T-helper 17 cell (primary cell): ENCODE data around the gene GADD45GIP1. TPM values are rescaled to one million over a fixed set of nuclear protein-coding genes. Genes with fewer than 3 reads are reported as not detected.
"Not testable (repeated sequence)": the region's sequence is repeated elsewhere in the genome, so short reads cannot be mapped to it uniquely, and the experiment has no call there.

Experiments used
- ATAC-seq: fragments of 150-1000 bp; cut with Tn5 transposase; 2 replicates; pipeline ENCODE4 v1.10.0; 2021; ENCODE audit warnings: mild to moderate bottlenecking, moderate library complexity
- DNase-seq, 3 donors: peaks; one replicate each; pipeline versions ENCODE4 v3.0.0 to v3.0.0-alpha.2; 2020 to 2021
- H3K9me3 ChIP-seq: one replicate; pipeline ENCODE4 v1.7.0; 2013; ENCODE audit warnings: low read length, mild to moderate bottlenecking; ENCODE audit not compliant: control insufficient read depth, poor library complexity, severe bottlenecking
- H3K27ac Mint-ChIP-seq: one replicate; pipeline ENCODE4 v1.8.0; 2022; ENCODE audit warnings: mild to moderate bottlenecking, moderate library complexity, mixed read lengths
- H3K27me3 Mint-ChIP-seq: one replicate; pipeline ENCODE4 v1.8.0; 2022; ENCODE audit warnings: mixed read lengths
- H3K36me3 Mint-ChIP-seq: one replicate; pipeline ENCODE4 v1.8.0; 2022; ENCODE audit warnings: low read depth, mixed read lengths
- H3K4me1 Mint-ChIP-seq: one replicate; pipeline ENCODE4 v1.8.0; 2022; ENCODE audit warnings: mild to moderate bottlenecking, mixed read lengths
- H3K4me3 Mint-ChIP-seq: one replicate; pipeline ENCODE4 v1.8.0; 2022; ENCODE audit warnings: mild to moderate bottlenecking, moderate library complexity, mixed read lengths
- total RNA-seq, 4 donors: library from RNA in 2 of 4; stranded (reverse) in 2 of 4; gene quantifications; one replicate each; pipeline ENCODE4 v1.2.3 and lab custom pipeline; 2022 to 2026

The GADD45GIP1 gene
- total RNA-seq, 2 donors from 2014 or later, result 6.9 to 8.3 TPM

DNA sequence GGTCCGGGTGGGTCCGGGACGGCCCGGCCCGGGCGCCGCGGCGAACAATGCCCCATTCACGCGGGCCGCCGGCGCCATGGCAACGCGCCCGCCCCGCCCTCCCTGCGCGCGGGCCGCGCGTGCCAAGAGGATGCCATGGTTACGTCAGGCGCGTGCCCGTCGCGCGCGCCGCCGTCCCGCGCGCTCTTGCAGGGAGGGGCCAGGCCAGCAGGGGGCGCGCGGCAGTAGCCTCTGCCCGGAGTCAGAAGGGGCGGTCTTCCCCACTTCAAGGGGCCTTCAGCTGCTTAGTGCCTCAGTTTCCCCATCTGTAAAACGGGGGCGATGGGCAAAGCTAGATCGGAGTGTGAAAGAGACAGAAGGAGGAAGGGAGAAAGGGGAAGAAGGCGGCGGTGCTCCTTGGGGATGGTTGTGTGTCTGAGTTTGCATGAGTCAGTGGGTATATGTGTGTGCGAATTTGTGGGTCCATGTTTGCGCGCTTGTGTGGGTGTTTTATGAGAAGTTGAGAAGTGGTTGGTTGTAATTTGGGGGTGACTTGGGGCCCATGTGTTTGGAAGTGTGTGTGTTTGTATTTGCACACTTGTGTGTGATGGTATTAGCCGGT is 26.6 kb upstream of the GADD45GIP1 start:
- H3K9me3 ChIP-seq, result no peaks in the 10 kb centered on the region
- peaks cover 9% of the 10 kb centered on the region for H3K27me3 Mint-ChIP-seq
- H3K4me3 Mint-ChIP-seq, result no peak overlapping the region
- no peaks in the 10 kb centered on the region for H3K36me3 Mint-ChIP-seq
- H3K27ac Mint-ChIP-seq, result no peak overlapping the region
- ATAC-seq (peak; percentile 94), DNase-seq (peak; percentile 75 to 87 (median 75))
- peaks cover 10% of the 10 kb centered on the region for H3K4me1 Mint-ChIP-seq

DNA sequence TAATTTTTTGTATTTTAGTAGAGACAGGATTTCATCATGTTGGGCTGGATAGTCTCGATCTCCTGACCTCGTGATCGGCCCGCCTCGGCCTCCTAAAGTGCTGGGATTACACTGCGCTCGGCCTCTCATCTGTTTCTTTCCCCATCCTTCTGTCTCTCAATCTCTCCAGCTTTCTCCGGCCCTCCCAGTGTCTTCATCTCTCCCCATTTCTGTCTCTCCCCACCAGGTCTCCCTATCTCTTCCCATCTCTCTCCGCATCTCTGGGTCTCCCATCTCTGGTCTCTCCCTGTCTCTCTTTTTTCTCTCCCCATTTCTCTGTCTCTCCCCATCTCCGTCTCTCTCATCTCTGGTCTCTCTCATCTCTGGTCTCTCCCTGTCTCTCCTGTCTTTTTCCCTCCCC is 26.1 kb upstream of the GADD45GIP1 start:
- Mint-ChIP-seq H3K27me3 (peaks cover 11% of the 10 kb centered on the region), H3K27ac (no peak overlapping the region), H3K36me3 (no peaks in the 10 kb centered on the region), H3K4me3 (no peak overlapping the region), H3K4me1 (peaks cover 10% of the 10 kb centered on the region)
- no peak for DNase-seq
- no peak for ATAC-seq
- H3K9me3 ChIP-seq, result no peaks in the 10 kb centered on the region

DNA sequence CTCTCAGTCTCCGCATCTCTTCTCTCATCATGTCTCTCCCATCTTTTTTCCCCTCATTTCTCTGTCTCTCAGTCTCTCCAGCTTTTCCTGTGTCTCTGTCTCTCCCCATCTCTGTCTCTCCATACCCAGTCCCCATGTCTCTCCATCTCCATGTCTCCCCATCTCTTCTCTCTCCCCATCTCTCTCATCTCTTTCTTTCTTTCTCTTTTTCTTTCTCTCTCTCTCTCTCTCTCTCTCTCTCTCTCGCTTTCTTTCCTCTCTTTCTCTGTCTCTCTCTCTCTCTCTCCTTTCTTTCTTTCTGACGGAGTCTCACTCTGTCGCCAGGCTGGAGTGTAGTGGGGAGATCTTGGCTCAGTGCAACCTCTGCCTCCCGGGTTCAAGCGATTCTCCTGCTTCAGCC is 25.6 kb upstream of the GADD45GIP1 start:
- H3K4me1 Mint-ChIP-seq, result peaks cover 15% of the 10 kb centered on the region
- no peak overlapping the region for H3K4me3 Mint-ChIP-seq
- H3K36me3 Mint-ChIP-seq, result peaks cover 2% of the 10 kb centered on the region
- peaks cover 15% of the 10 kb centered on the region for H3K27me3 Mint-ChIP-seq
- DNase-seq, result no peak
- H3K9me3 ChIP-seq, result no peaks in the 10 kb centered on the region
- H3K27ac Mint-ChIP-seq, result no peak overlapping the region
- no peak for ATAC-seq

DNA sequence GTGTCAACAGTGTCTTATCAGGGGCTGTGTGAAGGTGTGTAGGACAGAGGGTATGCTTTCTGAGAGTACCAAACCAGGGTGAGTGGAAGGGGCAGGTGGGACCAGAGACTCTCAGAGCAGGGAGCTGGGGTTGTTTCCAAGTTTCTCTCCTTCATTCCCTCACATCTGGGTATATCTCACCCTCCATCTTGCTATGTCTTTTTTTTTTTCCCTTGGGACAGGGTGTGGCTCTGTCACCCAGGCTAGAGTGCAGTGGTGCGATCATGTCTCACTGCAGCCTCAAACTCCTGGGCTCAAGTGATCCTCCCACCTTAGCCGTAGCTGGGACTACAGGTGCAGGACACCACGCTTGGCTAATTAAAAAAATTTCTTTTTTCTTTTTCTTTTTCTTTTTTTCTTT is 23.0 kb upstream of the GADD45GIP1 start:
- H3K9me3 ChIP-seq, result no peaks in the 10 kb centered on the region
- Mint-ChIP-seq H3K36me3 (peaks cover 2% of the 10 kb centered on the region), H3K4me3 (no peak overlapping the region), H3K27me3 (peaks cover 16% of the 10 kb centered on the region), H3K27ac (no peak overlapping the region), H3K4me1 (peaks cover 7% of the 10 kb centered on the region)
- DNase-seq (no peak), ATAC-seq (no peak)

DNA sequence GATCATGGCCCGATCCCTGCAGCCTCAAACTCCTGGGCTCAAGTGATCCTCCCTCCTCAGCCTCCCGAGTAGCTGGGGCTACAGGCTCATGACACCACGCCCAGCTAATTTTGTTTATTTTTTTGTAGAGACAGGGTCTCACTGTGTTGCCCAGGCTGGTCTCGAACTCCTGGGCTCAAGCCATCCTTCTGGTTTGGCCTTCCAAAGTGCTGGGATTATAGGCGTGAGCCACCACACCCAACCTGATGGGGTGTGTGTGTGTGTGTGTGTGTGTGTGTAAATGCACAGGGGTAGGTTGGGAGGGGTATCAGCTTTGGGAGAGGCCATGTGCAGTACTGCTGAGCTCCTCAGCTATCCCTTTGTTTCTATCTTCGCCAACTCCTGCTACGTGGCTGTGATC is 19.1 kb upstream of the GADD45GIP1 start:
- not testable (repeated sequence) for H3K27ac Mint-ChIP-seq, H3K36me3 Mint-ChIP-seq, ATAC-seq, DNase-seq, H3K4me3 Mint-ChIP-seq, H3K9me3 ChIP-seq, H3K4me1 Mint-ChIP-seq
- H3K27me3 Mint-ChIP-seq, result peaks cover 16% of the 10 kb centered on the region

DNA sequence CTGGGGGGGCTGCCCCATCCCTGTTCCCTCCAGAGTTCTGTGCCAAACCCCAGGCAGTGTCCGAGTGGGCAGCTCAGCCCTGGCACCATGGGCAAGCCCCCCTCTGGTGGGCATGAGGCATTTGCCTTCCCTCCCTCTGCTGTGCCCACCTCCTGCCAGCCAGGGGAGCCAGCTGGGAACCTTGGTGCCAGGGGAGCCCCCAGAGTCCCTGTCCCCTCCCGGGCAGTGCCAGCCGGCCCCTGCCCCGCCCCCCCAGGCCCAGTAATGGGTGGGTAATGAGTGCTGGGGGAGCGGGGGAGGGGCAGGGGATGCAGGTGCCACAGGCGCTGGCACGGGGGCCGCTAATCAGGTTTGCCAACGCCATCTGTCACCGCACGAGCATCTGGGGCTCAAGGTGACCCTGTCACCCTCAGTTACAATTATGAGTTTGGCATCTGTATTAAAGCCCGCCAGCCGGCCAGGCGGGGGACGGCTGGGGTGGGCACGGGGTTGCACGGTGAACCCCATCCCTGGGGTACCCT is 18.3 kb upstream of the GADD45GIP1 start:
- no peak for ATAC-seq
- H3K4me3 Mint-ChIP-seq, result no peak overlapping the region
- H3K9me3 ChIP-seq, result no peaks in the 10 kb centered on the region
- DNase-seq, result no peak
- H3K36me3 Mint-ChIP-seq, result peaks cover 2% of the 10 kb centered on the region
- peaks cover 16% of the 10 kb centered on the region for H3K27me3 Mint-ChIP-seq
- H3K27ac Mint-ChIP-seq, result no peak overlapping the region
- peaks cover 6% of the 10 kb centered on the region for H3K4me1 Mint-ChIP-seq

DNA sequence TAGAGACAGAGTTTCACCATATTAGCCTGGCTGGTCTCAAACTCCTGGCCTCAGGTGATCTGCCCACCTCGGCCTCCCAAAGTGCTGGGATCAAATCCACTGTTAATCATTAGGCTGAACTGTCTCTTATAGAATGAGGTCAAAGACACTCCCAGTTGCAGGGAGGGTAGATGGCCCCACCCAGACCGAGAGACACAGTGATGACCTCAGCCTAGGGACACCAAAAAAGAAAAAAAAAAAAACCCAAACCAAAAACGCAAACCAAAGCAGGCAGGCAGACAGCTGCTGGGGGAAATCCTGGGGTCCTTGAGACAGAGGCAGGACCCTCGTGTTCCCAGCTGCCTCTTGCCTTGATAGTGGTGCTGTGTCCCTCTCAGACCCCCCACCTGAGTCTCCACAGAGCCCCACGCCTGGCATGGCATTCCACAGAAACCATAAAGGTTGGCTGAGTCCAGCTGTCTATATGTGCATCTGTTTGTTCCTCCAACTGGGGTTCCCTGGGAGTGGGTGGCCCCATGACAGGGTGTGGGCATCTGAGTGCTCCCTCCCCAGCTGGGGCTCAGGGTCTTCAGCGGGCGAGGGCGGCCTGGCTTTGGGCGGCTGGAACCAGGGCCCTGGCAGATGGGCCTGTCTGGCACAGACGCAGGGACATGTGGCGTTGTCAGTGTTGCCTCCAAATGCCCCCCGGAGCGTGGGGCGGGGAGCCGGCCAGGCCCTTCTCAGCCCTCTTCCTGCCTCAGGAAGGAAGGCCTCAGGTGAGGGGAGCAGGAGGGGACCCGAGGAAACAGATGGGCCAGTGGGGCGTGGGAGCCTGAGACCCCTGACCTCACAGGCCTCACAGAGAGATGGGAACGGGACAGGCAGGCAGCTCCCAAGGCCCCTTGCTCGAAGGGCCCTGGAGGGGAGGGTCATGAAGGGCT is 17.5 kb upstream of the GADD45GIP1 start:
- H3K9me3 ChIP-seq, result no peaks in the 10 kb centered on the region
- Mint-ChIP-seq H3K27me3 (peaks cover 16% of the 10 kb centered on the region), H3K4me3 (no peak overlapping the region), H3K27ac (no peak overlapping the region), H3K4me1 (peaks cover 6% of the 10 kb centered on the region), H3K36me3 (peaks cover 2% of the 10 kb centered on the region)
- ATAC-seq (no peak), DNase-seq (no peak)

DNA sequence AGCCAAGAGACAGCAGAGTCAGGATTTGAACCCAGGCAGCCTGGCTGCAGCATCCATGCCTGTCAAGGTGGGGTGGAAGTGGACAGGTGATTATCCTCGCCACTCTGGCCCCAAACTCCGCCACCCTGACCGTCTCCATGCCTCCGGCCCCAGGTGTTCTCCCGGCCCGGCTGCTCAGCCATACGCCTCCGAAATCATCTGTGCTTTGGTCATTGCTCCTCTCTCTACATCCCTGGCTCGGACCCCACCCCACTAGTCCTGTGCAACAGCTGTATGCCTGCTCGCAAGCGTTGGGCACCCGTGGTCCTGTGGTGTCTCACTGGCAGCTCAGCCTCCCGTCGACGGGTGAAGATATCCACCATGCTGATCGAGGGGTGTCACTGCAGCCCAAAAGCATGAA is 16.2 kb upstream of the GADD45GIP1 start:
- Mint-ChIP-seq H3K27me3 (peaks cover 15% of the 10 kb centered on the region), H3K27ac (no peak overlapping the region), H3K36me3 (peaks cover 2% of the 10 kb centered on the region), H3K4me1 (peaks cover 6% of the 10 kb centered on the region), H3K4me3 (no peak overlapping the region)
- ATAC-seq (no peak), DNase-seq (no peak)
- no peaks in the 10 kb centered on the region for H3K9me3 ChIP-seq

DNA sequence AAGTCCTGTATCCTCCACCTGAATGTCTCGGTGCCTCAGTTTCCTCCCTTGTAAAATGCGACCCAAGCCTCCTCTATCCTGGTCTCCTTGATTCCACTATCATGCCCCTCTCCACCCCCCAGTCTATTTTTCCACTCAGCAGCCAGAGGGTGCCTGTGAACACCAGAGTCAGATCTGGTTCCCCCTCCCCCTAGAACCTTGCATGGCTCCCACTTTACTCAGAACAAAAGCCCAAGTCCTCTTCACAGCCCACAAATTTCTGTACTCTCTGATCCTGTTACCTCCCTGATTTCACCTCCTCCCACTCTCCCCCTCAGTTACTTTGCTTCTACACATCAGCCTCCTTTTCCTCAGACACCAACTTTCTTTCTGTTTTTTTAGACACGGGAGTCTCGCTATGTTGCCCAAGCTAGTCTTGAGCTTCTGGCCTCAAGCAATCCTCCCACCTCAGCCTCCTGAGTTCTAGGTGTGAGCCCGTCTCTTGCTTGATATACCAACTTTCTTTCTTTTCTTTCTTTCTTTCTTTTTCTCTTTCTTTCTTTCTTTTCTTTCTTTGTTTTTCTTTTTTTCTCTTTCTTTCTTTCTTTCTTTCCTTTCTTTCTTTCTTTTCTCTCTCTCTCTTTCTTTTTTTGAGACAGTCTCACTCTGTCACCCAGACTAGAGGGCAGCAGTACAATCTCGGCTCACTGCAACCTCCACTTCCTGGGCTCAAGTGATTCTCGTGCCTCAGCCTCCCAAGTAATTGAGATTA is 13.2 kb upstream of the GADD45GIP1 start:
- H3K4me3 Mint-ChIP-seq, result no peak overlapping the region
- H3K27ac Mint-ChIP-seq, result no peak overlapping the region
- DNase-seq (no peak), ATAC-seq (no peak)
- H3K27me3 Mint-ChIP-seq, result no peaks in the 10 kb centered on the region
- H3K4me1 Mint-ChIP-seq, result no peaks in the 10 kb centered on the region
- H3K36me3 Mint-ChIP-seq, result no peaks in the 10 kb centered on the region
- no peaks in the 10 kb centered on the region for H3K9me3 ChIP-seq

DNA sequence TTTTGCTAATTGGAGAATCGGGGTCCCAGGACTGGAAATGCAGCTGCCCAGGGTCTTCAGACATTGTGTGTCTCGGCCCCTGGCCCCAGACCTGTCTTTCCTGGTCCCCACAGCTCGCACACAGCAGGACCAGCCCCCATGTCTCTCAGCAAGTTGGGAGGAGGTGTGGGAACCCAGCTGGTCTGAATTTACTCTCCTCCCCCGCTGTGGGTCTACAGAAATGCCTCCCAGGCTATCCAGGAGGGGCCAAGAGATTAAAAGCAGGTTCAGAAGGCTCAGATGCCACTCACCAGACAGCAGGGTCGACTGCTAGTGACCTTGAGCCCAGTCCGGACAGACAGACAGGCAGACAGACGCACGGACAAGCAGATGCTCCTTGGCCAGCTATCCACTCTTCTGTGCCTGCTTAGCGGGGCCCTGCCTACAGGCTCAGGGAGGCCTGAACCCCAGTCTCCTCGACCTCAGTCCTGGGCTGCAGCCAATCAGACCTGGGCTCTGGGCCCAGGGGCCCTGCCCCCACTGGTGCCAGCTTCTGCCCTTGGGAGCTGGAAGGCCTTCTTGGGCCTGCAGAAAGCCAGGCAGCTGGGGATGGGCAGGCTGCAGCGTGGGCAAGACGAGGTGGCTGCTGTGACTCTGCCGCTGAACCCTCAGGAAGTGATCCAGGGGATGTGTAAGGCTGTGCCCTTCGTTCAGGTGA is 12.4 kb upstream of the GADD45GIP1 start, which contains the start of gene DAND5:
Gene DAND5 (plus strand): TSS at position 285 of the 697 bp plus-strand sequence. CDS start 85 bp downstream, at position 370.
- Mint-ChIP-seq H3K27me3 (no peaks in the 10 kb centered on the region), H3K36me3 (no peaks in the 10 kb centered on the region), H3K4me1 (peaks cover 4% of the 10 kb centered on the region), H3K27ac (no peak within 1 kb of the TSS), H3K4me3 (no peak within 1 kb of the TSS)
- ATAC-seq (no peak), DNase-seq (no peak)
- no peaks in the 10 kb centered on the region for H3K9me3 ChIP-seq

DNA sequence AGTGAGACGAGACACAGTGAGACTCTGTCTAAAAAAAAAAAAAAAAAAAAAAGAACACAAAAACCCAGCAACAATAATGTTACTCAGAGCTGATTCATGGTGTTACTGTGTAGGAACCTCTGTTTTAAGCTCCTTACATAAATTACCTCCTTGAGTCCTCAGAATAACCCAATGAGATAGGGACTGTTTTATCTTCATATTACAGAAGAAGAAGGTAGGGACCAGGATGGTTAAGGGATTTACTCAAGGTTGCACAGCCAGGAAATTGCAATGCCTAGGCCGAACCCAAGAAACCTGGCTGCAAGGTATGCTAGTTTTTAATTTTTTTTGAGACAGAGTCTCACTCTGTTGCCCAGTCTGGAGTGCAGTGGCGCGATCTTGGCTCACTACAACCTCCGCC is 10.9 kb upstream of the GADD45GIP1 start:
- no peaks in the 10 kb centered on the region for H3K9me3 ChIP-seq
- DNase-seq (no peak), ATAC-seq (no peak)
- H3K27ac Mint-ChIP-seq, result no peak overlapping the region
- H3K4me1 Mint-ChIP-seq, result peaks cover 4% of the 10 kb centered on the region
- no peak overlapping the region for H3K4me3 Mint-ChIP-seq
- H3K36me3 Mint-ChIP-seq, result peaks cover 2% of the 10 kb centered on the region
- H3K27me3 Mint-ChIP-seq, result no peaks in the 10 kb centered on the region

DNA sequence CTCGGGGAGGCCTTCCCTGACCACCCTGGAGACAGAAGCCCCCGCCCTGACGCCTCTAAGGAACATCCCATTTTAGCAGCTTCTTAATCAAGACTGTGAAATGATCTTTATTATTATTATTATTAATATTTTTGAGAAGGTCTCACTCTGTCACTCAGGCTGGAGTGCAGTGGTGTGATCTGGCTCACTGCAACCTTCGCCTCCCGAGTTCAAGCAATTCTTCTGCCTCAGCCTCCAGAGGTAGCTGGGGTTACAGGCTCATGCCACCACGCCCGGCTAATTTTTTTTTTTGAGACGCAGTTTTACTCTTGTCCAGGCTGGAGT is 8.8 kb upstream of the GADD45GIP1 start:
- Mint-ChIP-seq H3K4me3 (peak overlapping the region; percentile 97), H3K27ac (no peak overlapping the region), H3K27me3 (no peaks in the 10 kb centered on the region), H3K36me3 (peaks cover 4% of the 10 kb centered on the region), H3K4me1 (peaks cover 6% of the 10 kb centered on the region)
- DNase-seq, result no peak
- no peak for ATAC-seq
- H3K9me3 ChIP-seq, result no peaks in the 10 kb centered on the region
